ENCODE measurements around the gene FMO3. TPM values are rescaled to one million over a fixed set of nuclear protein-coding genes. Genes with fewer than 3 reads are reported as not detected.

FMO3 gene
- total RNA-seq, 2 donors from 2014 or later = 4.2 to 13.9 TPM

- TF ChIP-seq CTCF (IDR thresholded peaks at IDR 0.05) = no peak
- no peak overlapping the region for H3K4me3 ChIP-seq
- no peaks in the 10 kb centered on the region for H3K27me3 ChIP-seq (replicated peaks; ENCODE audit: insufficient read depth)
- DNase-seq (ENCODE audit: low spot score) = no peak
- H3K36me3 ChIP-seq = no peaks in the 10 kb centered on the region
- peak overlapping the region; percentile 88 to 95 for H3K27ac ChIP-seq
- ATAC-seq (ENCODE audit: insufficient number of reproducible peaks, low FRiP score, low read depth) = no peak
- H3K4me1 ChIP-seq (ENCODE audit: control insufficient read depth in 1 of 2, low read depth in 2 of 2) = peaks cover 31 to 78% of the 10 kb centered on the region in 2 donors
- H3K9me3 ChIP-seq = no peaks in the 10 kb centered on the region
Observed at GRCh38 chr1:171140401-171140800, 49.7 kb downstream of the FMO3 start.

GRCh38 chr1:171140956-171141687 is 50.4 kb downstream of the FMO3 start:
- H3K4me3 ChIP-seq = no peak overlapping the region
- no peak for ATAC-seq (ENCODE audit: insufficient number of reproducible peaks, low FRiP score, low read depth)
- H3K9me3 ChIP-seq = no peaks in the 10 kb centered on the region
- H3K36me3 ChIP-seq = no peaks in the 10 kb centered on the region
- peak overlapping the region; percentile 88 to 95 for H3K27ac ChIP-seq
- TF ChIP-seq CTCF (IDR thresholded peaks at IDR 0.05) = no peak
- DNase-seq (ENCODE audit: low spot score) = no peak
- peaks cover 31 to 71% of the 10 kb centered on the region in 2 donors for H3K4me1 ChIP-seq (ENCODE audit: control insufficient read depth in 1 of 2, low read depth in 2 of 2)
- H3K27me3 ChIP-seq (replicated peaks; ENCODE audit: insufficient read depth) = no peaks in the 10 kb centered on the region

GRCh38 chr1:171141688-171142415 is 51.1 kb downstream of the FMO3 start:
- TF ChIP-seq CTCF (IDR thresholded peaks at IDR 0.05) = no peak
- no peaks in the 10 kb centered on the region for H3K9me3 ChIP-seq
- ATAC-seq (ENCODE audit: insufficient number of reproducible peaks, low FRiP score, low read depth) = peak; percentile 85
- DNase-seq (ENCODE audit: low spot score) = no peak
- H3K4me3 ChIP-seq = peak overlapping the region; percentile 46
- H3K27me3 ChIP-seq (replicated peaks; ENCODE audit: insufficient read depth) = no peaks in the 10 kb centered on the region
- H3K27ac ChIP-seq = peak overlapping the region; percentile 88 to 95
- H3K4me1 ChIP-seq (ENCODE audit: control insufficient read depth in 1 of 2, low read depth in 2 of 2) = peaks cover 31 to 69% of the 10 kb centered on the region in 2 donors
- no peaks in the 10 kb centered on the region for H3K36me3 ChIP-seq

GRCh38 chr1:171142416-171143385 is 52.0 kb downstream of the FMO3 start:
- H3K27ac ChIP-seq = peak overlapping the region; percentile 88 to 95
- H3K36me3 ChIP-seq = no peaks in the 10 kb centered on the region
- peak; percentile 19 for TF ChIP-seq CTCF (IDR thresholded peaks at IDR 0.05)
- H3K4me1 ChIP-seq (ENCODE audit: control insufficient read depth in 1 of 2, low read depth in 2 of 2) = peaks cover 28 to 64% of the 10 kb centered on the region in 2 donors
- DNase-seq (ENCODE audit: low spot score) (no peak), ATAC-seq (ENCODE audit: insufficient number of reproducible peaks, low FRiP score, low read depth) (peak; percentile 37)
- H3K4me3 ChIP-seq = peak overlapping the region; percentile 46
- no peaks in the 10 kb centered on the region for H3K9me3 ChIP-seq
- no peaks in the 10 kb centered on the region for H3K27me3 ChIP-seq (replicated peaks; ENCODE audit: insufficient read depth)
